Ishikawa (cell line): ENCODE measurements around the gene GRAMD1B.

Experiments
- EP300 ChIP-seq: IDR thresholded peaks from 2 replicates; pipeline ENCODE4 v1.6.1; 2012; ENCODE audit warnings: borderline replicate concordance
- FOXM1 ChIP-seq: IDR thresholded peaks from 2 replicates; pipeline ENCODE4 v1.6.1; 2012; ENCODE audit warnings: low read depth, borderline replicate concordance
- RAD21 ChIP-seq: IDR thresholded peaks from 2 replicates; pipeline ENCODE4 v1.6.1; 2012; ENCODE audit warnings: low read depth
- TAF1 ChIP-seq: IDR thresholded peaks from 2 replicates; pipeline ENCODE4 v1.6.1; 2012; ENCODE audit warnings: low read depth, mild to moderate bottlenecking
- TCF12 ChIP-seq: IDR thresholded peaks from 2 replicates; pipeline ENCODE4 v1.6.1; 2012; ENCODE audit warnings: low read depth

- no peak for TF ChIP-seq RAD21
- TF ChIP-seq FOXM1, result no peak
- no peak for TF ChIP-seq TAF1
- TF ChIP-seq EP300, result no peak
- TF ChIP-seq TCF12, result no peak
Measured at GRCh38 chr11:123603666-123604065, 173.6 kb downstream of the GRAMD1B start.
